ENCODE data around the gene SYNDIG1.

SYNDIG1 gene

GRCh38 chr20:24530131-24530680 is 60.8 kb downstream of the SYNDIG1 start:
- no peak overlapping the region for H3K4me3 ChIP-seq (ENCODE audit: severe bottlenecking)
- H3K27me3 ChIP-seq (ENCODE audit: insufficient read depth, poor library complexity, severe bottlenecking): peaks cover 12% of the 10 kb centered on the region
- H3K9me3 ChIP-seq (ENCODE audit: severe bottlenecking): peaks cover 2% of the 10 kb centered on the region
- no peak for DNase-seq (ENCODE audit: low spot score)
- H3K36me3 ChIP-seq (ENCODE audit: low read depth): no peaks in the 10 kb centered on the region
- H3K27ac ChIP-seq (ENCODE audit: poor library complexity, severe bottlenecking): no peak overlapping the region
- TF ChIP-seq CTCF (IDR thresholded peaks at IDR 0.05; ENCODE audit: poor library complexity, severe bottlenecking): no peak
- ATAC-seq (ENCODE audit: low read depth): no peak
- no peaks in the 10 kb centered on the region for H3K4me1 ChIP-seq (ENCODE audit: insufficient read depth, poor library complexity, severe bottlenecking)

- Histone ChIP-seq H3K27ac (ENCODE audit: poor library complexity, severe bottlenecking) (no peak overlapping the region), H3K4me3 (ENCODE audit: severe bottlenecking) (no peak overlapping the region), H3K36me3 (ENCODE audit: low read depth) (no peaks in the 10 kb centered on the region), H3K4me1 (ENCODE audit: insufficient read depth, poor library complexity, severe bottlenecking) (no peaks in the 10 kb centered on the region), H3K27me3 (ENCODE audit: insufficient read depth, poor library complexity, severe bottlenecking) (peaks cover 12% of the 10 kb centered on the region), H3K9me3 (ENCODE audit: severe bottlenecking) (peaks cover 2% of the 10 kb centered on the region)
- TF ChIP-seq CTCF (IDR thresholded peaks at IDR 0.05; ENCODE audit: poor library complexity, severe bottlenecking): no peak
- no peak for ATAC-seq (ENCODE audit: low read depth)
- no peak for DNase-seq (ENCODE audit: low spot score)
Measured at GRCh38 chr20:24531202-24531601, 61.8 kb downstream of the SYNDIG1 start.

- DNase-seq (ENCODE audit: low spot score): no peak
- Histone ChIP-seq H3K4me1 (ENCODE audit: insufficient read depth, poor library complexity, severe bottlenecking) (no peaks in the 10 kb centered on the region), H3K4me3 (ENCODE audit: severe bottlenecking) (no peak overlapping the region), H3K27ac (ENCODE audit: poor library complexity, severe bottlenecking) (no peak overlapping the region), H3K9me3 (ENCODE audit: severe bottlenecking) (peaks cover 2% of the 10 kb centered on the region), H3K27me3 (ENCODE audit: insufficient read depth, poor library complexity, severe bottlenecking) (peaks cover 8% of the 10 kb centered on the region), H3K36me3 (ENCODE audit: low read depth) (no peaks in the 10 kb centered on the region)
- TF ChIP-seq CTCF (IDR thresholded peaks at IDR 0.05; ENCODE audit: poor library complexity, severe bottlenecking): no peak
- no peak for ATAC-seq (ENCODE audit: low read depth)
Measured at GRCh38 chr20:24531631-24532419, 62.4 kb downstream of the SYNDIG1 start.

- ATAC-seq (ENCODE audit: low read depth) (no peak), DNase-seq (ENCODE audit: low spot score) (no peak)
- no peaks in the 10 kb centered on the region for H3K4me1 ChIP-seq (ENCODE audit: insufficient read depth, poor library complexity, severe bottlenecking)
- no peak overlapping the region for H3K27ac ChIP-seq (ENCODE audit: poor library complexity, severe bottlenecking)
- no peaks in the 10 kb centered on the region for H3K36me3 ChIP-seq (ENCODE audit: low read depth)
- H3K9me3 ChIP-seq (ENCODE audit: severe bottlenecking): peaks cover 2% of the 10 kb centered on the region
- H3K4me3 ChIP-seq (ENCODE audit: severe bottlenecking): no peak overlapping the region
- TF ChIP-seq CTCF (IDR thresholded peaks at IDR 0.05; ENCODE audit: poor library complexity, severe bottlenecking): no peak
- H3K27me3 ChIP-seq (ENCODE audit: insufficient read depth, poor library complexity, severe bottlenecking): no peaks in the 10 kb centered on the region
Measured at GRCh38 chr20:24533449-24533848, 64.0 kb downstream of the SYNDIG1 start.

- no peaks in the 10 kb centered on the region for H3K36me3 ChIP-seq (ENCODE audit: low read depth)
- no peaks in the 10 kb centered on the region for H3K4me1 ChIP-seq (ENCODE audit: insufficient read depth, poor library complexity, severe bottlenecking)
- DNase-seq (ENCODE audit: low spot score) (no peak), ATAC-seq (ENCODE audit: low read depth) (no peak)
- H3K9me3 ChIP-seq (ENCODE audit: severe bottlenecking): peaks cover 2% of the 10 kb centered on the region
- no peak overlapping the region for H3K4me3 ChIP-seq (ENCODE audit: severe bottlenecking)
- no peak for TF ChIP-seq CTCF (IDR thresholded peaks at IDR 0.05; ENCODE audit: poor library complexity, severe bottlenecking)
- H3K27me3 ChIP-seq (ENCODE audit: insufficient read depth, poor library complexity, severe bottlenecking): no peaks in the 10 kb centered on the region
- H3K27ac ChIP-seq (ENCODE audit: poor library complexity, severe bottlenecking): no peak overlapping the region
Measured at GRCh38 chr20:24534282-24534681, 64.9 kb downstream of the SYNDIG1 start.

Data from RWPE2 (cell line).